ENCODE data around the gene SDF2. TPM values are rescaled to one million over a fixed set of nuclear protein-coding genes. Genes with fewer than 3 reads are reported as not detected.
A peak's percentile ranks its signal among the peaks of the same experiment; 100 is the strongest.

The SDF2 gene
- polyA plus RNA-seq, 2 donors = 20.7 to 40.6 TPM

- peak within 1 kb of the TSS; percentile 95 to 96 for H3K27ac ChIP-seq (ENCODE audit: low read depth in 2 of 2, low read length in 1 of 2)
- 0 to 1% methylated on average over 63 to 89 of the region's 89 CpGs for WGBS, 2 donors
- H3K9me3 ChIP-seq (ENCODE audit: control insufficient read depth in 2 of 2, insufficient read depth in 1 of 2, low read depth in 1 of 2, low read length in 1 of 2) = no peaks in the 10 kb centered on the region
- H3K36me3 ChIP-seq (ENCODE audit: control insufficient read depth in 2 of 2, insufficient read depth in 2 of 2, low read length in 1 of 2) = peaks cover 4 to 17% of the 10 kb centered on the region in 2 donors
- H3K27me3 ChIP-seq (ENCODE audit: control insufficient read depth in 1 of 2, insufficient read depth in 2 of 2, low read length in 2 of 2) = no peaks in the 10 kb centered on the region
- no peaks in the 10 kb centered on the region for H3K4me1 ChIP-seq (ENCODE audit: control insufficient read depth in 2 of 2, insufficient read depth in 2 of 2, low read length in 1 of 2)
- peak within 1 kb of the TSS; percentile 85 to 86 for H3K4me3 ChIP-seq (ENCODE audit: low read depth in 1 of 2, low read length in 2 of 2)
Observed at GRCh38 chr17:28644787-28645575, 16.7 kb downstream of the SDF2 start, which contains the start of gene BLTP2. Gene BLTP2, minus strand, starts transcription at chr17:28645158. Its CDS starts 102 bp downstream, at chr17:28645056.

GRCh38 chr17:28643983-28644786, 17.5 kb downstream of the SDF2 start:
- H3K4me1 ChIP-seq (ENCODE audit: control insufficient read depth in 2 of 2, insufficient read depth in 2 of 2, low read length in 1 of 2) = no peaks in the 10 kb centered on the region
- no peaks in the 10 kb centered on the region for H3K27me3 ChIP-seq (ENCODE audit: control insufficient read depth in 1 of 2, insufficient read depth in 2 of 2, low read length in 2 of 2)
- H3K27ac ChIP-seq (ENCODE audit: low read depth in 2 of 2, low read length in 1 of 2) = peak overlapping the region; percentile 89 to 95
- 0 to 1% methylated on average over 18 of the region's 18 CpGs for WGBS, 2 donors
- H3K4me3 ChIP-seq (ENCODE audit: low read depth in 1 of 2, low read length in 2 of 2) = peak overlapping the region; percentile 85 to 86
- H3K36me3 ChIP-seq (ENCODE audit: control insufficient read depth in 2 of 2, insufficient read depth in 2 of 2, low read length in 1 of 2) = peaks cover 4 to 24% of the 10 kb centered on the region in 2 donors
- H3K9me3 ChIP-seq (ENCODE audit: control insufficient read depth in 2 of 2, insufficient read depth in 1 of 2, low read depth in 1 of 2, low read length in 1 of 2) = no peaks in the 10 kb centered on the region

GRCh38 chr17:28641579-28641978, 20.1 kb downstream of the SDF2 start:
- H3K27me3 ChIP-seq (ENCODE audit: control insufficient read depth in 1 of 2, insufficient read depth in 2 of 2, low read length in 2 of 2) = no peaks in the 10 kb centered on the region
- peaks cover 0 to 2% of the 10 kb centered on the region in 2 donors for H3K9me3 ChIP-seq (ENCODE audit: control insufficient read depth in 2 of 2, insufficient read depth in 1 of 2, low read depth in 1 of 2, low read length in 1 of 2)
- 92 to 93% methylated on average over 2 of the region's 2 CpGs for WGBS, 2 donors
- H3K27ac ChIP-seq (ENCODE audit: low read depth in 2 of 2, low read length in 1 of 2) = no peak overlapping the region
- peaks cover 9 to 36% of the 10 kb centered on the region in 2 donors for H3K36me3 ChIP-seq (ENCODE audit: control insufficient read depth in 2 of 2, insufficient read depth in 2 of 2, low read length in 1 of 2)
- no peak overlapping the region for H3K4me3 ChIP-seq (ENCODE audit: low read depth in 1 of 2, low read length in 2 of 2)
- H3K4me1 ChIP-seq (ENCODE audit: control insufficient read depth in 2 of 2, insufficient read depth in 2 of 2, low read length in 1 of 2) = no peaks in the 10 kb centered on the region

DNA sequence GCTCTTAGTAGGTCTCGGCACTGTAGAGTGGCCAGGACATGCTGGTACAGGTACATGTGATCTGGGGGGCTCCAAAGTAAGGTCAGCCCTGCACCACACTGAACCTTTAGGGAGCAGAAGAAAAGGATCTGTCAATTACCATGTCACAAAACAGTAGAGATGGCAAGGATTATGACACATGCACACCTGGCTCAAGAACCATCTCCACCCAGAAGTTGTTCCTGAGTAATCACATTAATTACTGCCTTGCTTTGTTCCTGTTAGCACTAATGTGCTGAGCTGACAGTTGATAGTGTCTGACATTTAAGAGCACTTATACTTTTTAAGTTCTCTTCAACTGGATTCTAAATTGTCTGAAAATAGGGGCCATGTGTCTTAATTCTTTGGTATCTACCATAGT, 26.2 kb downstream of the SDF2 start:
- Histone ChIP-seq H3K9me3 (ENCODE audit: control insufficient read depth in 2 of 2, insufficient read depth in 1 of 2, low read depth in 1 of 2, low read length in 1 of 2) (peaks cover 0 to 2% of the 10 kb centered on the region in 2 donors), H3K36me3 (ENCODE audit: control insufficient read depth in 2 of 2, insufficient read depth in 2 of 2, low read length in 1 of 2) (peaks cover 34 to 67% of the 10 kb centered on the region in 2 donors), H3K27me3 (ENCODE audit: control insufficient read depth in 1 of 2, insufficient read depth in 2 of 2, low read length in 2 of 2) (no peaks in the 10 kb centered on the region), H3K27ac (ENCODE audit: low read depth in 2 of 2, low read length in 1 of 2) (no peak overlapping the region), H3K4me1 (ENCODE audit: control insufficient read depth in 2 of 2, insufficient read depth in 2 of 2, low read length in 1 of 2) (peaks cover 0 to 5% of the 10 kb centered on the region in 2 donors), H3K4me3 (ENCODE audit: low read depth in 1 of 2, low read length in 2 of 2) (no peak overlapping the region)
- 86 to 99% methylated on average over 1 of the region's 1 CpG for WGBS, 2 donors

- Histone ChIP-seq H3K27me3 (ENCODE audit: control insufficient read depth in 1 of 2, insufficient read depth in 2 of 2, low read length in 2 of 2) (no peaks in the 10 kb centered on the region), H3K27ac (ENCODE audit: low read depth in 2 of 2, low read length in 1 of 2) (no peak overlapping the region), H3K9me3 (ENCODE audit: control insufficient read depth in 2 of 2, insufficient read depth in 1 of 2, low read depth in 1 of 2, low read length in 1 of 2) (peaks cover 0 to 2% of the 10 kb centered on the region in 2 donors), H3K4me1 (ENCODE audit: control insufficient read depth in 2 of 2, insufficient read depth in 2 of 2, low read length in 1 of 2) (peaks cover 0 to 5% of the 10 kb centered on the region in 2 donors), H3K4me3 (ENCODE audit: low read depth in 1 of 2, low read length in 2 of 2) (no peak overlapping the region), H3K36me3 (ENCODE audit: control insufficient read depth in 2 of 2, insufficient read depth in 2 of 2, low read length in 1 of 2) (peaks cover 34 to 65% of the 10 kb centered on the region in 2 donors)
- WGBS, 2 donors = 78 to 81% methylated on average over 14 of the region's 14 CpGs
Observed at GRCh38 chr17:28634206-28634865, 27.4 kb downstream of the SDF2 start.

- 90 to 92% methylated on average over 4 of the region's 4 CpGs for WGBS, 2 donors
- Histone ChIP-seq H3K27ac (ENCODE audit: low read depth in 2 of 2, low read length in 1 of 2) (no peak overlapping the region), H3K4me1 (ENCODE audit: control insufficient read depth in 2 of 2, insufficient read depth in 2 of 2, low read length in 1 of 2) (no peaks in the 10 kb centered on the region), H3K36me3 (ENCODE audit: control insufficient read depth in 2 of 2, insufficient read depth in 2 of 2, low read length in 1 of 2) (peaks cover 17 to 28% of the 10 kb centered on the region in 2 donors), H3K4me3 (ENCODE audit: low read depth in 1 of 2, low read length in 2 of 2) (no peak overlapping the region), H3K27me3 (ENCODE audit: control insufficient read depth in 1 of 2, insufficient read depth in 2 of 2, low read length in 2 of 2) (no peaks in the 10 kb centered on the region), H3K9me3 (ENCODE audit: control insufficient read depth in 2 of 2, insufficient read depth in 1 of 2, low read depth in 1 of 2, low read length in 1 of 2) (no peaks in the 10 kb centered on the region)
Observed at GRCh38 chr17:28626818-28627217, 34.9 kb downstream of the SDF2 start.

DNA sequence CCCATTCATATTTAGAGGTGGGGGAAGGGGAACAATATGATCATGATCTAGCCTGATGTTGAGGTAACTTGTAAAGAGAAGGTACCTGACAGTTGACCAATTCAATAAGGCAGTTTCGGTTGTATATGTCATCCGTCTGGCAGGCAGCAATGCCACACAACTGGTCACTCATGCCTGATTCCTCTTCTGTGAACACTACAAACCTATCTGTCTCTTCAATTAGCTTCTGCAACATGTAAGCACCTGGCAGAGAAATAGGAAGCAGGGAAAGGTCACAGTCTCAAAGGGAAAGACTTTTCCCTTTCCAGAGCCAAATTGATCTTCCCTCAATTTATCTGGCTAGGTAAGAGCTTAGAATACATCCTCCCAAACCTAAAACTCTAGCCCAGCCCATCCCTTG, 37.6 kb downstream of the SDF2 start:
- no peak overlapping the region for H3K27ac ChIP-seq (ENCODE audit: low read depth in 2 of 2, low read length in 1 of 2)
- no peaks in the 10 kb centered on the region for H3K27me3 ChIP-seq (ENCODE audit: control insufficient read depth in 1 of 2, insufficient read depth in 2 of 2, low read length in 2 of 2)
- H3K4me3 ChIP-seq (ENCODE audit: low read depth in 1 of 2, low read length in 2 of 2) = no peak overlapping the region
- H3K36me3 ChIP-seq (ENCODE audit: control insufficient read depth in 2 of 2, insufficient read depth in 2 of 2, low read length in 1 of 2) = peaks cover 30 to 33% of the 10 kb centered on the region in 2 donors
- no peaks in the 10 kb centered on the region for H3K4me1 ChIP-seq (ENCODE audit: control insufficient read depth in 2 of 2, insufficient read depth in 2 of 2, low read length in 1 of 2)
- WGBS, 2 donors = 91 to 96% methylated on average over 2 of the region's 2 CpGs
- no peaks in the 10 kb centered on the region for H3K9me3 ChIP-seq (ENCODE audit: control insufficient read depth in 2 of 2, insufficient read depth in 1 of 2, low read depth in 1 of 2, low read length in 1 of 2)

DNA sequence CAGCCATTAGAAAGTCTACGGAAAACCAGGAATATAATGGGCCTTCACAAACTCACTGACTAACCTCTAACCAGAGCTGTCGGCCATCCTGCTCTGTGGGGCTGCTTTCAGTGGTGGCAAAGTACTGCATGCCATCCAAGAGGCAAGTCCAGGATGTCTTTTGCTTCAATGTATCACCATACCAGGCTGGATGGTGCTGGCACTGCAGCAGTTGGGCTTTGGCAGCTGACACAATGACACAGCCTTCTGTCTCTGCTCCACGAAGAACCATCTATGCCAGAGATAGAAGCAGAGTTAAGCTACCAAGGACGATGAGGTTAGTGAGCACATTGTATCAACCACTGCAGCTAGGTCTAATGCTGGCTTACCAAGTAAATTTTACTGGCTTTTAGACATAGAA, 38.0 kb downstream of the SDF2 start:
- 86 to 94% methylated on average over 4 of the region's 4 CpGs for WGBS, 2 donors
- Histone ChIP-seq H3K9me3 (ENCODE audit: control insufficient read depth in 2 of 2, insufficient read depth in 1 of 2, low read depth in 1 of 2, low read length in 1 of 2) (no peaks in the 10 kb centered on the region), H3K27me3 (ENCODE audit: control insufficient read depth in 1 of 2, insufficient read depth in 2 of 2, low read length in 2 of 2) (no peaks in the 10 kb centered on the region), H3K36me3 (ENCODE audit: control insufficient read depth in 2 of 2, insufficient read depth in 2 of 2, low read length in 1 of 2) (peaks cover 30 to 36% of the 10 kb centered on the region in 2 donors), H3K27ac (ENCODE audit: low read depth in 2 of 2, low read length in 1 of 2) (no peak overlapping the region), H3K4me3 (ENCODE audit: low read depth in 1 of 2, low read length in 2 of 2) (no peak overlapping the region), H3K4me1 (ENCODE audit: control insufficient read depth in 2 of 2, insufficient read depth in 2 of 2, low read length in 1 of 2) (no peaks in the 10 kb centered on the region)

DNA sequence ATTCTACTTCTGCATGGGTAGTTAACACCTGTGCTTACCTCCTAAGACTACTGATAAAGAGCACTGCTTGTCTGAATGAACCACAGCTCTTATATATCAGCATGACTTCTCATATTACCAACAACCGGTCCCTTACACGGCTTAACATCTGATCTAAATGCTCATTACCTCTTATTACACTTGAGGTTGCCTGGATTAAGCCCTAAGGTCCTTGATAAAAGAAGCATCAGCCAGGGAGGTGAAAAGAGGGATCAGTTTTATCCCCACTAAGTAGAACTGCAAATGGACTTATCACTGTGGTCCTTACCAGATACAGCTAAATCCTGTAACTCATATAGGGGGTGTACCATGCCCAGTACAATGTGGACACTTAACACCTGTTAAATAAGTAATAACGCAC, 39.5 kb downstream of the SDF2 start:
- WGBS, 2 donors = 90 to 96% methylated on average over 3 of the region's 3 CpGs
- peaks cover 27 to 36% of the 10 kb centered on the region in 2 donors for H3K36me3 ChIP-seq (ENCODE audit: control insufficient read depth in 2 of 2, insufficient read depth in 2 of 2, low read length in 1 of 2)

More for the DNA sequence above, 39.5 kb downstream of the SDF2 start:
- no peaks in the 10 kb centered on the region for H3K27me3 ChIP-seq (ENCODE audit: control insufficient read depth in 1 of 2, insufficient read depth in 2 of 2, low read length in 2 of 2)
- H3K4me1 ChIP-seq (ENCODE audit: control insufficient read depth in 2 of 2, insufficient read depth in 2 of 2, low read length in 1 of 2) = no peaks in the 10 kb centered on the region
- H3K9me3 ChIP-seq (ENCODE audit: control insufficient read depth in 2 of 2, insufficient read depth in 1 of 2, low read depth in 1 of 2, low read length in 1 of 2) = no peaks in the 10 kb centered on the region
- no peak overlapping the region for H3K4me3 ChIP-seq (ENCODE audit: low read depth in 1 of 2, low read length in 2 of 2)
- H3K27ac ChIP-seq (ENCODE audit: low read depth in 2 of 2, low read length in 1 of 2) = no peak overlapping the region
